NCI-H460 (cell line): ENCODE results near the gene TIMM50. TPM values are rescaled to one million over a fixed set of nuclear protein-coding genes. Genes with fewer than 3 reads are reported as not detected.
"Not testable (repeated sequence)": the region's sequence is repeated elsewhere in the genome, so short reads cannot be mapped to it uniquely, and the experiment has no call there.

Experiments
- DNase-seq: peaks from one replicate; pipeline ENCODE4 v3.0.0-alpha.2; 2016; ENCODE audit warnings: low read depth; ENCODE audit errors: extremely low read depth
- polyA plus RNA-seq: library from polyadenylated mRNA; depleted of rRNA; stranded (reverse); fragments of >200 nt; gene quantifications from 2 replicates; pipeline ENCODE4 v1.2.3, GENCODE V29; 2014; cell fraction: nucleus; rRNA removed
- total RNA-seq: library from RNA; depleted of rRNA; stranded (reverse); fragments of >200 nt; shearing (Covaris generic); gene quantifications from 2 replicates; pipeline ENCODE4 v1.2.3, GENCODE V29; 2014; rRNA removed

Gene TIMM50
- total RNA-seq = 75.6 and 81.7 TPM in 2 replicates
- polyA plus RNA-seq = 120 and 133 TPM in 2 replicates

DNA sequence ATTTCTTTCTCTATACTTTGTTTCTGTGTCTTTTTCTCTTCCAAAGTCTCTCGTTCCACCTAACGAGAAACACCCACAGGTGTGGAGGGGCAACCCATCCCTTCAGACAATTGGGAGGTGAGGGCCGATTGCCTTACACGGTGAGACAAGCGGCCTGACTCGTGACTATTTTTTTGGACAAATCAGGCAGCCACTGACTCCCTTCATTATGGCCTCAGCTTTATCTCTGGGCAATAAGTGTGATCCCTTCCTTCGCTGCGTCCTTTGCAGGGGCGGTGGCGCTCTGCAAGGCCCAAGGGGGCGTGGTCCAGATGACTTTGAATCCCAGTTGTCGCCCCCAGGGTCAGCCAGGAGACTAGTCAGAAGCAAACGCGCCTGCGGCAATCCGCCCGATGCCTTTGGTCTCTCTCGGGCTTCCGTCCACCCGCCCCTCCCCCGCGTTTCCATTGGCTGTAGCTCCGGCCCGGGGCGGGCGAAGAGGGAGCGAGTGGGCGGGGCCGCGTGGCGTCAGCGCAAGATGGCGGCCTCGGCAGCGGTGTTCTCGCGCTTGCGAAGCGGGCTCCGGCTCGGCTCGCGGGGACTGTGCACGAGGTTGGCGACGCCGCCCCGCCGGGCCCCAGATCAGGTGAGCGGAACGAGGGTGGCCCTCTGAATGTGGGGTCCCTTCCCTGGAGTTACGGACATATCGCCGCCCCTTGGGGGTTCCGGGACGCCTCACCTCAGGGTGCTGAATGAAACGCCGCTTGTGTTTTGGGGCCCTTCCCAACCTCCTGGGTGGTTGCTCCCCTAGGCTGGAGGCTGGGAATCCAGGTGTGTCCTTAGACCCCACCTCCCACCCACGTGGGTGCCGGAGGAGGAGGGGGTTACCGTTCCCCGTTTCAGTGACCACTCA, at the start of gene TIMM50:
Gene TIMM50, plus strand, starts transcription at position 502 of the 892 bp plus-strand sequence. Its CDS starts 16 bp downstream, at position 518.
- peak; percentile 91 for DNase-seq

DNA sequence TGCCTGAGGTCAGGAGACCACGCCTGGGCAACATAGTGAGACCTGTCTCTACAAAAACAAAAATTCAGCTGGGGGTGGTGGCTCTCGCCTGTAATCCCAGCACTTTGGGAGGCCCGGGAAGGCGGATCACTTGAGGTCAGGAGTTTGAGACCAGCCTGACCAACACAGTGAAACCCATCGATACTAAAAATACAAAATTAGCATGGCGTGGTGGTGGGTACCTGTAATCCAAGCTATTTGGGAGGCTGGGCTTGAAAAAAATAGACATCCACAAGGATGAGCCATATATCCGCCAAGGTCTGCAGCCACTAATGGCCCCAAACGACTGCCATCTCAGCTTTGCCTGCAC, 48.0 kb upstream of the TIMM50 start:
- no peak for DNase-seq

DNA sequence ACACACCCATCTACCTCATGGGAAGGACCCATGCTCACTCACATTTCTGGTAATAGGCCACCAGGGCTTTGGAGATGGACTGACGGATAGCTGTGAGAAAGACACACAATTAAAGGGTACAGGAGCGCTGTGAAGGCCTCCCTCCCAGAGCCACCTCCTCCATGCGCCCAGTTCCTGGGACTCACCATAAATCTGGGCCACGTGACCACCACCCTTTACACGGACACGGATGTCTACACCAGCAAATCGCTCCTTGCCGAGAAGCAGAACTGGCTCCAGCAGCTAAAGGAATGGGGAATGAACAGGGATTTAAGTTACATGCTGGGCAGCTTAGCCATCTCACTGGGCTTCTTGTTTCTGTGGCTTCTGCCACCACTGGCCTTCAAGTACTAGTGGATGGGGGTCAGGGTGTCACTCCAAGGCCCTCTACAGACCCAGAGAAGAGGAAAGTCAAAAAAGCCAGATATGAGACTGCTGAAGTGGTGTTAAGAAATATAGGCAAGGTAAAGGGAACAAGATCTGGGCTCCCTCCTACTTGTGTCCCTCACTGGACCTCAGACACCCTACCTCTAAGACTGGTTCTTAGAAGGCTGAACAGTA, 47.1 kb upstream of the TIMM50 start:
- DNase-seq = no peak

DNA sequence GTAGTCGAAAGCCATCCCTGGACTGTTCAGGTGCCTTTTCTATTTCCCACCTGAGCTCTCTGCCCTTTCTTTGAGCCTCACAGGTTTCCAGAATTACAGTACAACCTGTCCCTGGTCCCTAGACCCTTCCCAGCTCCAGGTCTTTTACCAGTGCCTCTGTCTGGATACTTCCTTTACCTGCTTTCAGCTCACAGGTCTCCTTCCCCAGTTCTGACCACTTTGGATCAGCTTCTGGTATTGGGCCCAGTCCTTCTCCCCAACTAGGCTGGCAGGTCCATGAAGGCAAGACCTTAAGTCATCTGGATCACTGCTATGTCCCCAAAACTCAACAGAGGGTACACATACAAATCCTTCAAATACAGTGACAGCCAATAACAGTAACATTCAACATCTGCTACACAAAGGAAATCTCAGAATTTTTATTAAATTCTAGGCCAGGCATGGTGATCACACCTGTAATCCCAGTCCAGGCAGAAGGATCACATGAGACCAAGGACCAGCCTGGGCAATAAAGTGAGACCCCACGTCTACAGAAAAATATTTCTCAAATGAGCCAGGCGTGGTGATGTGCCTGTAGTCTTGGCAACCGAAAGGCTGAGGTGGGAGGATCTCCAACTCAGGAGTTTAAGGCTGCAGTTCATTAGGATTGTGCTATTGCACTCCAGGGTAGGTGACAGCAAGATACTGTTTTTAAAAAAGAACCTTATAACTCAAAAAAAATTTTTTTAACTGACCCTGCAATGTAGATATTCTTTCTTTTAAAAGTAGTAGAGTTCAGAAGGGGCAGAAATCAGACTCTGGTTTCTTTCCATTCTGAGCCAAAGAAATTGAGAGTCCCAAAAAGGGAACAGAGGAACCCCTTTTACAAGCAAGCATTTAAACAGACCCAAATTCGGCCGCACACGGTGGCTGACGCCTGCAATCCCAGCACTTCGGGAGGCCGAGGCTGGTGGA, 46.2 kb upstream of the TIMM50 start:
- DNase-seq = no peak

DNA sequence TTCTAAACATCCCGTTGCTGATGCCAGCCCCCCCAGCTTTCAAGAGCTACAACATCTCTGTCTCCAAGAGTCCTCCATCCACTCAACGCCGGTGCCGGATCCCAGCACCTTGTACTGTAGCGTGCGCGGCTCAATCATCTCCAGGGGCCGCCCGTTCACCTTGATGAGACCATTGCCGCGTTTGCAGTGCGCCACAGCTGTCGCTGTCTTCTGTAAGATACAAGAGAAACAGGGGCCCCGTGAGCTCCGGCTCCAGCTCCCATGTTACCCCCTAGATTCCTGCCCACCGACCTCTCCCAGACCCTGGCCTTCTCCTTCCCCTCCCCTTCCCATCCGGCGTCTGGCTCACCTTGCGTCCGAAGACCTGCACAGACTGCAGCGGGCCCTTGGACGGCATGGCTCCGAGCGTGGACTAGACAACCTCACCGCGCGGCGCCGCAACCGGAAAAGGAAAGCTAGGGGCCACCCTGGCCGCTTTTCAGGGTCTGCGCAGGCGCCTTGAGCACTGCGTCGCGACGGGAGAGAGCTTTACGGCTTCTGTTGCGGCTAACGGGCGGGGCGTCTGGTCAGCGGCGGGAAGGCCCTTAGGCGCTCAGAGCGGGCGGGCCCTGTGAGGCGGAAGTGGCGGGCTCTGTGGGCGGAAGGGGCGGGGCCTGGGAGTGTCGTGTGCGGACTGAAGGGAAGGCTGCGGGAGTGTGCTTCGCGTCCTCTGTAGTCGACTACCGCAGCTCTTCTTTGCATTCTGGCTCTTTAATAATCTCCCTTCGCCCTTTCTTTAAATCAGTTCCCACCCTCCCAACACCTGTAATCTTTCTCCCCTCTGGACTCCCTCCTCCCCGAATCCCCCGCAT, 44.9 kb upstream of the TIMM50 start, which contains the start of gene RPS16:
Gene RPS16, minus strand, starts transcription at position 451 of the 851 bp plus-strand sequence. Its CDS starts 54 bp downstream, at position 397.
- peak; percentile 95 for DNase-seq

DNA sequence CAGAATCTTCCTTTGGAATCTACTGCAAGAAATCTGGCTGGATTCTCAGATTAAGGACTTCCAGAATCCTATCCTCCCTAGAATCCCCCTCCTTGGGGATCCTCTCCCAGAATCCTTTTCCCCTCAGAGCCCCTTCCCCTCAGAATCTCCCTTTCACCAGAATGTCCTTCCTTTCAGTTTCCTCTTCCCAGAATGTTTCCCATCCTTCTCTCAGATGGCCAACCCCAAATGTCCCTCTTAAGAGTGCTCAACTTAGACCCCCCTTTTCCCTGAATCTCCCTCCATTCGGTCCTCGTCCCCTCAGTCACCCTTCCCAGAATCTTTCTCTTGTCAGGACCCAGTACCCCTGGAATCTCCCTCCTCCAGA, 44.3 kb upstream of the TIMM50 start:
- DNase-seq = no peak

DNA sequence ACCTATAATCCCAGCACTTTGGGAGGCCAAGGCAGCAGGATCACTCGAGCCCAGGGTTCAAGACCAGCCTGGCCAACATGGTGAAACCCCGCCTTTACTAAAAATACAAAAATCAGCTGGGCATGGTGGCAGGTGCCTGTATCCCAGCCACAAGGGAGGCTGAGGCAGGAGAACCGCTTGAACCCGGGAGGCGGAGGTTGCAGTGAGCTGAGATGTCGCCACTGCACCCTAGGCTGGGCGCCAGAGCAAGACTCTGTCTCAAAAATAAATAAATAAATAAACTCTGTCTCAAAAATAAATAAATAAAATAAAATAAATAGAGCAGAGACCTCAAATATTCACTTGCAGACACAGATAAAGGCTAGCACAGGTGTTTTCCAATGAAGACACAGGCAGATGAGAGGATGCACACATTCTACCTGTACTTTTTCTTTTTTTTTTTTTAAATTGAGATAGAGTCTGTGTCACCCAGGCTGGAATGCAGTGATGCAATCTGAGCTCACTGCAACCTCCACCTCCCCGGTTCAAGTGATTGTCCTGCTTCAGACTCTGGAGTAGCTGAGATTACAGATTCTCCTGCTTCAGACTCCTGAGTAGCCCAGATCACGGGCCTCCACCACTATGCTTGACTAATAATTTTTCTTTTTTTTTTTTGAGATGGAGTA, 42.2 kb upstream of the TIMM50 start:
- DNase-seq = no peak

DNA sequence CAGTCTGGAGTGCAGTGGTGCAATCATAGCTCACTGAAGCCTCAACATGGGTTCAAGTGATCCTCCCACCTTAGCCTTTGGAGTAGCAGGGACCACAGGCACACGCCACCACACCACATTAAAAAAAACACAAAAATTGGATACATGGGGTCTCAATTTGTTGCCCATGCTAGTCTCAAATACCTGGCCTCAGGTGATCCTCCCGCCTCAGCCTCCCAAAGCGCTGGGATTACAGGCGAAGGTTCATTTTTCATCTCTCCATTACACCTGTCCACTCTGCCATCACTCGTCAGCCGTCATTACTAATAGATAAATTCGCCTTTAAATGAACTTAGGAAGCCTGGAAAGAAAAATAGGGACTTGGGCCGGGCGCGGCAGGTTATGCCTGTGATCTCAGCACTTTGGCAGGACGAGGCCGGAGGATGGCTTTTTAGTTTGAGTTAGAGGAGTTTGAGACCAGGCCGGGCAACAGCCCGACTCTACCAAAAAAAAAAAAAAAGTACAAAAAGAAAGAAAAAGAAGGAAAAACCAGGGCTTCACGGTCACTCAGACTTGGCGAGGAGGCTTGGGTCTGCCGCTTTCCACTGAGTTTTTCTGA, 35.9 kb upstream of the TIMM50 start:
- DNase-seq = no peak

DNA sequence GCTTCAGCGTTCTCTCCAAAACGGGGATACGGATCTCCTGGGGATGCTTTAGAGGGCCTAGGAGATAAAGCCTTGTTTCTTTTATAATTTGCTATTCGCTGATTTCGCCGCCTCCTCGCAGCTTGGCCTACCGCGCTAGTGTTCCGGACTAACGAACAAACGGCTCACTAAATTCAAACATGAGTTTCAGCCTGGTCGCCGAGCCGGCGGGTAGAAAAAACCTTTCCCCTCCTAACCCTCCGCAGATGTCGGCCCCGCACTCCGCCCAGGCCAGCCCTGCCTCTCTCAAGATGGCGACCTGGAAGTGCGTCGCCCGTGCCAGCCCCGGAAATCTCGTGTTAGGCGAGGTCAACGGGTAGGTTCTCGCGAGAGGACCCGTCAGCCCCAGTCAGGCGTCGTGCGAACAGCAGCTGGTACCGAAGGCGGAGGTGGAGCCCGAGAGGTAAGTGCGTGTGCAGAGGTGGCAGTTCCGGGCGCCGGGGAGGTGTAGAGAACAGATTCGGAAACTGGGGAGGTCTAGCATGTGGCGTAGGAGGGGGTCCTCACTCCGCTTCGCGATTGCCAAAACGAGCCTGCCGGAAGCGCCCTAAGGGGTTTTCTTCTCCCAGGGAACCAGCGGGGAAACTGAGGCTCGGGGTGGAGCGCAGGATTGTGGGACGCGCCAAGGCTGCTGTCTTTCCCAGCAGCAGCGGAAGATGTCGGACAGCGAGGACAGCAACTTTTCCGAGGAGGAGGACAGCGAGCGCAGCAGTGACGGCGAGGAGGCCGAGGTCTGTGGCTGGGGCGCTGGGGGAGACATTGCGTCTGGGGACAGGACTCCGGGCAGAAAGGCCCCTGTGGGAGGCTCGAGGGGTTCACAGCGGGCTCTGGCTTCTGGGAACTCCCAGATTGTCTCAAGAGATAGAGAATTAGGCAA, 35.2 kb upstream of the TIMM50 start, which contains the start of gene SUPT5H:
Gene SUPT5H, plus strand, starts transcription at position 387 of the 916 bp plus-strand sequence. Its CDS starts 309 bp downstream, at position 696.
- peak; percentile 95 for DNase-seq

DNA sequence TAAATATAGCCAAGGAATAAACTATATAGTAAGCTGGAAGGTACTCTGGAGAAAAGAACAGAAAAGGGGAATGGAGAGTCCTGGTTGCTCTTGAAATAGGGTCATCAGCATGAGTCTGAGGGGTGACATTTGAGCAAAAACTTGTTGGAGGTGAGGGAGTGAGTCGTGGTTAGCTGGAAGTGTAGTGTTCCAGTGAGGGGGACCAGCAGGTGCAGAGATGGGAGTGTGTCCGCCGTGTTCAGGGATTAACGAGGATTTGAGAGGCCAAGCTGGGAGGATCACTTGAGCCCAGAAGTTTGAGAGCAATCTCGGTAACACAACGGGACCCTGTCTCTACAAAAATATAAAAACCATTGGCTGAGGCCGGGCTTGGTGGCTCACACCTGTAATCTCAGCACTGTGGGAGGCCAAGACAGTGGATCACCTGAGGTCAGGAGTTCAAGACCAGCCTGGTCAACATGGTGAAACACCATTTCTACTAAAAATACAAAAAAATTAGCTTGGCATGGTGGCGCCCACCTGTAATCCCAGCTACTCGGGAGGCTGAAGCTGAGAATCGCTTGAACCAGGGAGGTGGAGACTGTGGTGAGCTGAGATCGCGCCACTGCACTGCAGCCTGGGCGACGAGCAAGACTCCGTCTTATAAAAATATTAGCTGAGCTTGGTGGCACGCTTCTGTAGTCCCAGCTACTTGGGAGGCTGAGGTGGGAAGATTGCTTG, 34.1 kb upstream of the TIMM50 start:
- DNase-seq = no peak

DNA sequence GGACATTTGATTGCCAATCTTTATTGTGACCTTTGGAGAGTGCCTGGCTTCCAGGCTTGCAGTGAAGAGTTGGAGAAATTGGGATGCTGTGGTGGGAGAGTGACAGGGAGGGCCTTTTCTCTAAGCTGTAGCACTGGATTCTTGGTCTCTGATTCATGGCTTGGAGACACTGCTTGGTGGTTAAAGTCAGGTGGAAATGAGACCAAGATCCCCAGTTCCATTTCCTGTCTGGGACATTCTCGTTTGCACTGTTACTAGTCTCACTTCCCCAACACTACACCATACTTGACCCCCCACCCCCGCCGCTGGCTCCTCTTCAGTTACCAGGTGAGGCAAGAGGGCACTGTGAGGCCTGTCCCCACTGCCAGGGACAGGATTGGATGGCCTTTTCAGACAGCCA, 32.4 kb upstream of the TIMM50 start:
- no peak for DNase-seq

DNA sequence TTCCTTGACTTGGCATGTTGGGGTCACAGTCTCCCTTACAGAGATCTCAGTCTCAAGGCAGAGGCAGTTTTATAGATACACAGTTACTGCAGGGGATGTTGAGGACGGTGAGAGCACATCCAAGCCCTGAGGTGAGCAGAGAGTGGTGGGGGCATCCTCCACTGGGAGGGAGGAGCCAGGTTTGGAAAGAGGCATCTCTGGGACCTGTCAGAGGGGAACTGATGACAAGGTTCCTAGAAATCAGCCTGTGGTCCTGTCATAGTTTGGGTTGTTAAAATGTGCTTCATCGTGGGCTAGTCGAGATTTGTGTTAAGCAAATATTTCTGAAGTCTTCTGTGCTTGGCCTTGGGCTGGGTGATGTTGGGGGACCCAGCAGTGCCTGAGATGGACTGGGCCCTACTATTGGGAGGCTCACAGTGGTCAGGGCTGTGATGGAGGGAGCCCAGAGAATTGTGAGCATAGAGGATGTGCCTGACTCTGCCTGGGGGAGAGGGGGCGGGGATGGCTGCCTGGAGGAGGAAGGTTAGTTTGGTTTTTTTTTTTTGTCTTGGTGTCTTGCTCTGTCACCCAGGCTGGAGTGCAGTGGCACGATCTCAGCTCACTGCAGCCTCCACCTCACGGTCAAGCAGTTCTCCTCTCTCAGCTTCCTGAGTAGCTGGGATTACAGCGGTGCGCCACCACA, 31.4 kb upstream of the TIMM50 start:
- DNase-seq = no peak

DNA sequence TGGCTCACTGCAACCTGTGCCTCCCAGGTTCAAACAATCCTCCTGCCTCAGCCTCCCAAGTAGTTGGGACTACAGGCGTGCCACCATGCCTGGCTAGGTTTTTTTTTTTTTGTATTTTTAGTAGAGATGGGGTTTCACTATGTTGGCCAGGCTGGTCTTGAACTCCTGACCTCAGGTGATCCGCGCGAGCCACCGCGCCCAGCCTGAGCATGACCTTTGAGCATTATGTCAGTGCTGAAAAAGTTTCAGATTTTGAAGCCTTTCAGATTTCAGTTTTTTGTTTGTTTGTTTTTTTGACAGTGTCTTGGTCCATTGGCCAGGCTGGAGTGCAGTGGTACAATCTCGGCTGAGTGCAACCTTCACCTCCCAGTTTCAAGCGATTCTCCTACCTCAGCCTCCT, 29.4 kb upstream of the TIMM50 start:
- DNase-seq = not testable (repeated sequence)

DNA sequence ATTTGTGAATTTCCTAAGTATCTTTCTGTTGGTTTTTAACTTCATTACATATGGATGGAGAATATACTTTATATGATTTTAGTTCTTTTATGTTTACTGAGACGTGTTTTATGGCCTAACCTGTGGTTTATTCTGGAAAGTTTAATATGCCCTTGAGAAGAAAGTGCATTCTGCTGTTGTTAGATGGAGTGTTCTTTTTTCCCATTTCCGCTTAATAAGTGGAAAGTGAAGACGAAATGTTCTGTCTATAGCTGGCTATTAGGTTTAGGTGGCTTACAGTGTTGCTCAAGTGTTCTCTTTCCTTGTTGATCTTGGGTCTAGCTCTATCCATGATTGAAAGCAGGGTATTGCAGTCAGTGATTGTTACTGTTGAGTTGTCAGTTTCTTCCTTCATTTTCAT, 17.2 kb upstream of the TIMM50 start:
- DNase-seq = no peak

DNA sequence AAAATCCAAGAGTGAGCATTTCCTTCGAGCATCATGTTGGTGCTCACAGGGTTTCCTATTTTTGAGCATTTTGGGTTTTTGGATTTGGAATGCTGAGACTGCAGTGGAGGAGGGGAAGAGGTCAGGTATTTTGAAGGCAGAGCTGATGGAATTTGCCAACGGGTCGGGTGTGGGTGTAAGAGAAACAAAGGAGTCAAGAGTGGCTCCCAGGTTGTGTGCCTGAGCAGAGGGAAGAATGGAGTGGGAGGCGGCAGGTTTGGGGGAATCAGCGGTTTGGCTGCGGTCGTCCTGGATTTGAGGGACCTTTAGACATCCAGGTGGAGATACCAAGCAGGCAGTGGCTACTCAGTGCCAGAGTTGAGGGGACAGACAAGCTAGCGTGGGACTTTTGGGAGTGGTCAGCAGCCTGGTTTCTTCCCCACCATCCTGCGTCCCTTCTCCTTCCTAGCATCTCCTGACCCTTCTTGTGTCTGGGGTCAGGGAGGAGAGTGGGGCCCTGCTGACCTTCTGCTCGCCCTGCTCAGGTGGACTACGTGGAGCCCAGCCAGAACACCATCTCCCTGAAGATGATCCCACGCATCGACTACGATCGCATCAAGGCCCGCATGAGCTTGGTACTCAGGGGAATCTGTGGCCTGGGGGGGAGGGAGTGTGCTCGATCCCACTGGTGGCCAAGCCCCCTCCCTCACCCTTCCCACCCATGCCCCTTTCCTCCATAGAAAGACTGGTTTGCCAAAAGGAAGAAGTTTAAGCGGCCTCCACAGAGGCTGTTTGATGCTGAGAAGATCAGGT, 14.5 kb upstream of the TIMM50 start:
- DNase-seq = no peak

DNA sequence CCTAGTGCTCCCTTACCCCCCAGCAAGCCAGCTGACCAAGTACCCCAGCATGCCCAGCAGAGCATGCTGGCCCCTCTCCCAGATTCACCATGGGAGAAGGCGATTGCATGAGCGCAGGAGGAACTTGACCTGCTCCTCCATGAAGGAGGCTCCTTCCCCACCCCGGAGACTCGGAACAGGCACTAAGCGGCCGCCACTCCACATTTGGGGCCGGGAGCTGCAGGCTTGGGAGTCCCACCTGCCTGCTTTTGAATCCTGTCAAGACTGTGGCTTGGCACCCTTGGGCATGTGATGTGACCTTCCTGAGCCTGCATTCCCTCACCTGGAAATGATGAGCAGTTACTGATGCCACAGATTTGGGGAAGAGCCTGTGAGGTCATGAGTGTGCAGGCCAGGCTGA, 12.7 kb upstream of the TIMM50 start:
- DNase-seq = no peak
